Transverse colon (tissue), 4 donors: Measurements from ENCODE around the gene XPO6. TPM values are rescaled to one million over a fixed set of nuclear protein-coding genes. Genes with fewer than 3 reads are reported as not detected.

Experiments used
- DNase-seq: peaks from one replicate; pipeline ENCODE4 v3.0.0-alpha.2; 2019
- H3K27ac ChIP-seq, 4 donors: fragments of 200-600 bp; sonication (generic); 2 replicates each; pipeline ENCODE4 v1.5.1; 2016 to 2018; ENCODE audit warnings: inconsistent platforms in 4 of 4
- H3K27me3 ChIP-seq: fragments of 200-600 bp; sonication (generic); 2 replicates; pipeline ENCODE4 v1.5.1; 2017; ENCODE audit warnings: inconsistent platforms
- H3K36me3 ChIP-seq, 4 donors: fragments of 200-600 bp; sonication (generic); 2 replicates each; pipeline ENCODE4 v1.5.1; 2017 to 2019; ENCODE audit warnings: inconsistent platforms in 4 of 4
- H3K4me1 ChIP-seq, 4 donors: fragments of 200-600 bp; sonication (generic); 2 replicates each; pipeline ENCODE4 v1.5.1; 2017 to 2020; ENCODE audit warnings: inconsistent platforms in 4 of 4
- H3K4me3 ChIP-seq, 4 donors: fragments of 200-600 bp; sonication (generic); 1 replicate in 1 of 4; 2 replicates in 3 of 4; pipeline versions ENCODE4 v1.5.1 to v1.6.1; 2017 to 2019; ENCODE audit warnings: inconsistent platforms in 4 of 4
- H3K9me3 ChIP-seq, 2 donors: fragments of 200-600 bp; sonication (generic); 2 replicates each; pipeline ENCODE4 v1.5.1; 2017 to 2019; ENCODE audit warnings: inconsistent platforms in 2 of 2
- EP300 ChIP-seq: sonication (generic); formaldehyde crosslinking; IDR thresholded peaks from one replicate; pipeline ENCODE4 v1.6.1; 2017; ENCODE audit warnings: antibody characterized with exemption, low read depth
- POLR2A ChIP-seq: fragments of 450-650 bp; IDR thresholded peaks from one replicate; pipeline ENCODE4 v1.6.1; 2016; ENCODE audit warnings: antibody characterized with exemption, mild to moderate bottlenecking, moderate library complexity
- POLR2AphosphoS5 ChIP-seq, 3 donors: sonication (generic); formaldehyde crosslinking; IDR thresholded peaks; one replicate each; pipeline ENCODE4 v1.6.1; 2016; ENCODE audit warnings: antibody characterized with exemption in 3 of 3
- whole genome bisulfite sequencing, 2 donors: methylation state at CpG; one replicate each; pipeline ENCODE4 v1.1.5; 2018; ENCODE audit warnings: low coverage in 1 of 2; 5-methylcytosine and 5-hydroxymethylcytosine counted together
- in situ Hi-C, 4 donors: fragments of 200-750 bp; cut with MboI; loops; one replicate each; pipeline versions ENCODE4 v1.15.0 to v1.15.1; 2017; ENCODE audit warnings: low sequenced_read_pairs in 3 of 4, low pct_ligation_motif_present in 1 of 4, low pct_unique_long_range_greater_than_20kb in 1 of 4
- intact Hi-C: fragments of 100-400 bp; cut with DNase I; formaldehyde crosslinking; loops from one replicate; pipeline ENCODE4 v1.15.1; 2023; ENCODE audit warnings: low total_unique reads
- total RNA-seq, 4 donors: library from RNA; depleted of rRNA; stranded (reverse); fragments of >200 nt; gene quantifications; one replicate each; pipeline ENCODE4 v1.1.0, GENCODE V29; 2016
- TF ChIP-seq, protein P1 (sequence below), 5 experiments: fragments of 200-600 bp in 3 of 5; fragments of 450-650 bp in 2 of 5; sonication (generic) in 3 of 5; IDR thresholded peaks; 1 replicate in 2 of 5; 2 replicates in 3 of 5; pipeline ENCODE4 v1.5.1; 2016 to 2017; ENCODE audit warnings: antibody characterized with exemption in 5 of 5, inconsistent platforms in 3 of 5, mild to moderate bottlenecking in 2 of 5, moderate library complexity in 1 of 5

The XPO6 gene
- total RNA-seq, 4 donors from 2014 or later, result 140 to 254 (median 204) TPM

DNA sequence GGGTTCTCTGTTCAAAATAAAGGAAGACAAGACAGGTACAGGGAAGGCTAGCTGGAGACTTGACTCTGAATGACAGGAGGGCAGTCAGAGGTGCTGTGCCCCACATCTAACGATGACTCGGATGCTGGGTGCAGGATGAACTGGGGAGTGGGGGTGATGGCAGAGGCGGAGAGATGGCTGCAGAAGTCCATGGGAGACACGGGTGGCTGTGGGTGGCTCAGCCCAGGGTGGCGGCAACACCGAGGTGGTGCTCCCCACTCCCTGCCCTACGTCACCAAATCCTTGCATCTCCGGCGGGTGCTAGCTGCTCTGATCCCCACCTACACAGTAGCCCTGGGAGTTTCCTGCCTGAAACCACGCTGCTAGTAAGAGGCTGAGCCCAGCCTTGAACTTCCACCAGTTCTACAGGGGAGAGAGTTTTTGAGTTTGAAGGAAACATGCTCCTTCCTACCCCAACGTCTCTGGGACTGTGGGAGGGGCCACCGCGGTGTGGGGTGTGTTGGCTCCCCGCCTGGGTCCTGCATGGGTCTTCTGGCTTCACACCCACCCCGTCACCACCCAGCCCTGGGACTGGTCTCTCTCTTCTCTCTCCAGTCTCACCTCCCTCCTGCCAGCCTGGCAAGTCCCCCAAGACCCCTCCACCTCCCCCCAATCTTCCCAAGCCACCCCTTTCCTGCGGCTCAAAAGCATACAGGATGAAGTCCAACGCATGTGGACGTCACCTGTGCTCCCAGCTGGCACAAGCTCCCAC is 152.8 kb downstream of the XPO6 start:
- in situ Hi-C loops, result loop anchor here in 2 of 4 donors (25.0 kb wide), 1 partner anchor 447 kb away; no protein-coding TSS in a partner anchor
- H3K4me1 ChIP-seq, result peaks cover 0 to 5% (median 0%) of the 10 kb centered on the region in 4 donors
- no peak for TF ChIP-seq EP300
- TF ChIP-seq POLR2AphosphoS5 (IDR thresholded peaks at IDR 0.05), result no peak
- no peak for TF ChIP-seq POLR2A
- H3K27ac ChIP-seq, result no peak overlapping the region
- H3K27me3 ChIP-seq, result peaks cover 61% of the 10 kb centered on the region
- DNase-seq, result no peak
- intact Hi-C loops, result no loop called here
- H3K9me3 ChIP-seq, result no peaks in the 10 kb centered on the region
- WGBS, 2 donors, result 60 to 100% methylated on average over 1 to 18 of the region's 18 CpGs
- no peaks in the 10 kb centered on the region for H3K36me3 ChIP-seq
- no peak overlapping the region for H3K4me3 ChIP-seq

DNA sequence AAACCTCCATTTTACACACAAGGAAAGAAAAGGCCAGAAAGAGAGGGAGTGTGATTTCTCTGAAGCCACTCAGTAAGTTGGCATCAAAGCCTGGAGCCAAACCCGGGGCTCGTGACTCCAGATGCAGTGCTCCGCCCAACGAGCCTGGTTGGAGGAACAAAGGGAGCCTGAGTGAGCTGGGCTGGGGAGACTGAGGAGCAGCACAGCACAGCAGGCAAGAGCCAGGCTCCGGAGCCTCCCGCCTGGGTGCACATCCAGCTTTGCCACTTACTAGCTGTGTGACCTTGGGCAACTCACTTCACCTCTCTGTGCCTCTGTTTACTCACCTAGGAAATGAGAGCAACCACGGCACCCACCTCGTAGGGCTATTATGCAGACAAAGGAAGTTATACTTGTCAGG is 153.8 kb downstream of the XPO6 start:
- no peak overlapping the region for H3K4me3 ChIP-seq
- TF ChIP-seq POLR2A (no peak), POLR2AphosphoS5 (IDR thresholded peaks at IDR 0.05) (no peak), EP300 (no peak)
- TF ChIP-seq, protein P1, sequence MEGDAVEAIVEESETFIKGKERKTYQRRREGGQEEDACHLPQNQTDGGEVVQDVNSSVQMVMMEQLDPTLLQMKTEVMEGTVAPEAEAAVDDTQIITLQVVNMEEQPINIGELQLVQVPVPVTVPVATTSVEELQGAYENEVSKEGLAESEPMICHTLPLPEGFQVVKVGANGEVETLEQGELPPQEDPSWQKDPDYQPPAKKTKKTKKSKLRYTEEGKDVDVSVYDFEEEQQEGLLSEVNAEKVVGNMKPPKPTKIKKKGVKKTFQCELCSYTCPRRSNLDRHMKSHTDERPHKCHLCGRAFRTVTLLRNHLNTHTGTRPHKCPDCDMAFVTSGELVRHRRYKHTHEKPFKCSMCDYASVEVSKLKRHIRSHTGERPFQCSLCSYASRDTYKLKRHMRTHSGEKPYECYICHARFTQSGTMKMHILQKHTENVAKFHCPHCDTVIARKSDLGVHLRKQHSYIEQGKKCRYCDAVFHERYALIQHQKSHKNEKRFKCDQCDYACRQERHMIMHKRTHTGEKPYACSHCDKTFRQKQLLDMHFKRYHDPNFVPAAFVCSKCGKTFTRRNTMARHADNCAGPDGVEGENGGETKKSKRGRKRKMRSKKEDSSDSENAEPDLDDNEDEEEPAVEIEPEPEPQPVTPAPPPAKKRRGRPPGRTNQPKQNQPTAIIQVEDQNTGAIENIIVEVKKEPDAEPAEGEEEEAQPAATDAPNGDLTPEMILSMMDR (IDR thresholded peaks at IDR 0.05), result no peak
- H3K36me3 ChIP-seq, result no peaks in the 10 kb centered on the region
- intact Hi-C loops, result no loop called here
- no peak overlapping the region for H3K27ac ChIP-seq
- peaks cover 0 to 5% (median 0%) of the 10 kb centered on the region in 4 donors for H3K4me1 ChIP-seq
- H3K27me3 ChIP-seq, result peaks cover 52% of the 10 kb centered on the region
- no peaks in the 10 kb centered on the region for H3K9me3 ChIP-seq
- 59% methylated on average over 8 of the region's 8 CpGs; no CpG with 5 or more reads in 1 of the 2 donors for WGBS, 2 donors
- no peak for DNase-seq
- in situ Hi-C loops, result loop anchor here in 2 of 4 donors (25.0 kb wide), 1 partner anchor 446 kb away; no protein-coding TSS in a partner anchor

DNA sequence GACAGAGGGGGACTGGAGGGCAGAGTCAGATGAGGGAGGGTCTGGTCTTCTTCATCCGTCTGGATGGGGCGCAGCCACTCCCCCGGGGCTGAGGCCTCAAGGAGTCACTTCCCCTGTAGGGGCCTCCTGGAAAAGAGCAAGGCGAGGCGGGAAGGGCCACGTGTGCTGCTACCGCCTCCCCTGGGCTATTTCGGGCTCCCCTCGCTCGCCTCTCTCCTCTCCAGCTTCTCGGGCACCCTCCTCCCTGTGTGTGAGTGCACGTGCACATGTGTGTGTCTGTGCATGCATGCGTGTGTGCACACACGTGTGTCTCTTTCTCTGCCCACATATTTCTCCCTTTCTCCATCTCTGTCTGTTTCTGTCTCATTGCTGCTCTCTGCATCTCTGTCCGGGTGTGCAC is 158.3 kb downstream of the XPO6 start:
- in situ Hi-C loops, result loop anchor here in 2 of 4 donors (25.0 kb wide), 1 partner anchor 441 kb away; no protein-coding TSS in a partner anchor
- H3K9me3 ChIP-seq, result peaks cover 4 to 8% of the 10 kb centered on the region in 2 donors
- WGBS, 2 donors, result 28 to 55% methylated on average over 4 to 12 of the region's 15 CpGs
- no peaks in the 10 kb centered on the region for H3K36me3 ChIP-seq
- DNase-seq, result no peak
- H3K27ac ChIP-seq, result no peak overlapping the region
- no peaks in the 10 kb centered on the region for H3K4me1 ChIP-seq
- H3K4me3 ChIP-seq, result no peak overlapping the region
- H3K27me3 ChIP-seq, result peaks cover 10% of the 10 kb centered on the region
- intact Hi-C loops, result no loop called here
- TF ChIP-seq POLR2AphosphoS5 (IDR thresholded peaks at IDR 0.05) (no peak), EP300 (no peak), POLR2A (no peak)
- TF ChIP-seq, protein P1 (IDR thresholded peaks at IDR 0.05), result no peak

DNA sequence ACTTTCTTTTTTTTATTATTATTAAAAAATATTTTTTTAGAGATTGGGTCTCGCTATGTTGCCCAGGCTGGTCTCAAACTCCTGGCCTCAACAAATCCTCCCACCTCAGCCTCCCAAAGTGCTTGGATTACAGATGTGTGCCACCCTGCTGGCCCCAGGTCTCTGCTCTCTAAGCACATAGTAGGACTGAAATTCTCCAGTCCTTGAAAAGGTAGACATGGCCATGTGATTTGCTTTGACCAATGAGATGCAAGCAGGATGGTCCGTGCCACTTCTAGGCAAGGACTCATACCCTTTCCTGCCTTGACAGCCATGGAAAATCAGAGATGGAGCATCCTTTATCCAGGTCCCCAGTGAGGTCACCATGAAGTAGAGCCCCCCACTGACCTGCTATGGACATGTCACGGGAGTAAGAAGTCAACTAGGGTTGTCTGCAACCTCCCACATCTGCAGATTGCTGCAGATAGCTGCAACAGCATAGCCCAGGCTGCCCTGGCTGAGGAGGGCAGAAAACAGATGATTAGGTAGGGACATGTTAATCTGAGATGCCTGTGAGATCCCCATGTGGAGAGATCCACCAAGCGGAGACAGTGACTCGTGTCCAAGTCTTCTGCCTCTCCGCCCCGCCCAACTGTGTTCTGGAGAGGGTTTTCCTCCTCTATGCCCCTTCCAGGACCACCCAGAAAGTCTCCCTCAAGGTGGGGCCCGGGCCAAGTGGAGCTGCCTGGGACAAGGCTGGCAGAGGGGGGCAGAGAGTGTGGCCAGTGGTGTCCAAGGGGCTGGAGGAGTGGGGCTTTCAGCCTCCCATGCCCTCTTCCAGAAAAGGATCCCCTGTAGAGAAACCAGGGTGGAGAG is 159.3 kb downstream of the XPO6 start:
- no peak for DNase-seq
- Histone ChIP-seq H3K4me1 (no peaks in the 10 kb centered on the region), H3K27ac (no peak overlapping the region), H3K27me3 (peaks cover 10% of the 10 kb centered on the region), H3K9me3 (peaks cover 4 to 11% of the 10 kb centered on the region in 2 donors), H3K36me3 (no peaks in the 10 kb centered on the region), H3K4me3 (no peak overlapping the region)
- WGBS, 2 donors, result 51 to 100% methylated on average over 1 to 7 of the region's 8 CpGs
- intact Hi-C loops, result no loop called here
- in situ Hi-C loops, result loop anchor here in 2 of 4 donors (25.0 kb wide), 1 partner anchor 440 kb away; no protein-coding TSS in a partner anchor
- TF ChIP-seq, protein P1 (IDR thresholded peaks at IDR 0.05), result no peak
- no peak for TF ChIP-seq POLR2AphosphoS5 (IDR thresholded peaks at IDR 0.05)
- no peak for TF ChIP-seq EP300
- no peak for TF ChIP-seq POLR2A
